Head of caudate nucleus (tissue), 42 donors: ENCODE results near the gene CPHXL2.

Source experiments
- DNase-seq, 42 donors: peaks; one replicate each; pipeline versions ENCODE4 v3.0.0 to v3.0.0-alpha.2; 2020 to 2021; ENCODE audit warnings: mixed read lengths in 7 of 42
- intact Hi-C: fragments of 100-400 bp; cut with DNase I; formaldehyde crosslinking; loops from one replicate; pipeline ENCODE4 v1.15.0; 2022

The CPHXL2 gene

DNA sequence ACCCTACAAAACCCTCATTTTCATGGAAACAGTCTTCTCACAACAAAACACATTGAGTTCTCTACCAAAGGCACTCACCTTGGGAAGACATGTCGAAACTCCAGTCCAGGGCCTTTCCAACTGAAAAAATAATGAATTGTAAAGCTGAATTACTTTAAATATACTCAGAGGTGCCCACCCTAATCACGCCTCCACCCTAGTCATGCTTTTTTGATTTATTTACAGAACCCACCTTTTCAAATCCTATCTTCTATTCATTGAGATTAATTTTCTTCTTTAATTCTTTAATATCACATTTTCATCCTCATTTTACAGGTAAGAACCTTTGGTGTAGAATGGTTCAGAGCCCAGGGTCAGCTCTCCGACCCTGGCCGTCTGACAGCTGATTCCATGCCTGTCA is at the start of gene CPHXL2:
Gene CPHXL2 (minus strand): TSS at position 101 of the 400 bp plus-strand sequence. CDS start 10 bp downstream, at position 91.
- no peak for DNase-seq
- intact Hi-C loops: no loop called here

DNA sequence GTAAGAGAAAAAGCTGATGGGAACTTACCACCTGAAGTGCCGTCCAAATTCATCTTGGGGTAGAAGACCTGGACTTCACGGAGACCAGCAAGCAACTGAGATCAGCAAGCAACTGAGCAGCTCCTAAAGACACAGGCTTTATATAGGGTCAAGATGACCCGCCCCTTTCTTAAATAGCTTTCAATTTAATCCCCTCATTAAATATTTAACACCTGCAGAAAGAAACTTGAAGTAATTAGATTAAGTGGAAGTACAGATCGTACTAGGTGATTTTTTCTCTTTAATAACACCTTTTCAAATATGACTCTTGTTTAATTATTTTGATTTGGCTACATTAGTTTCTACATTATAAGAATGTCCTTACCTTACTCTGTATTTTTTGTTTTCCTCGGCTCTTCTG is 49.6 kb upstream of the CPHXL2 start, which contains the start of gene CPHXL:
Gene CPHXL (minus strand): TSS at position 101 of the 400 bp plus-strand sequence. CDS start 48 bp downstream, at position 53.
- intact Hi-C loops: no loop called here
- DNase-seq: no peak

DNA sequence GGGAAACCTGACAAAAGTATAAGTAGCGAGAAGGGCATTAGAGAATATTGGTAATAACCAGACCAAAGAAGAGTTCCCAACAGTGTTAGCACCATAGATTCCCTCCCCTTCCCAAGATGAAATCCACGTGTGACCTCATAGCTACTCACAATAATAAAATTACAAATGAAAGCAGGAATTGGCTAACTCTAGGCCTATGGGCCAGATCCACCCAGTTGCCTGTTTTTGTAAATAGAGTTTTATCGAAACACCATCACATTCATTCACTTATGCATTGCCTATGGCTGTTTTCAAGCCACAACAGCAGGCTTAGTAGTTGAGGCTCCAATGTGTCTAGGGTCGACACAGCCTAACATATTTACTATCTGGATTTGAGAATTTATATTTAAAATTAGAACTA is 41.6 kb upstream of the CPHXL2 start:
- intact Hi-C loops: no loop called here
- no peak for DNase-seq

DNA sequence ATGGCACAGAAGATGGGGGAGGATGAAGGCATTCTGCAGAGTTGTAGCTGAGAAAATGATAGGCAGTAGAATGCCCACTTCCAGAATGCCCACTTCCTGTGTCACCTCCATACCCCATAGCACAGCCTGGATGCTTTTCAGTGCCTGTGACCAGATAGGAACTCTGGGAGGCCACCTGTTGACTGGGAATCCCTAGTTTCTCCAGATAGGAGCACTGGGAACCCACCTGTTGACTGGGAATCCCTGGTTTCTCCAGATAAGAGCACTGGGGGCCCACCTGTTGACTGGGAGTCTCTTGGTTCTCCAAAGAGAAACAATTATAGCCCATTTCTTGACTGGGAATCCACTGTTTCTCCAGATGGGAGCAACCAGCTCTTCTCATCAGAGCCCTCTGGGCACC is 37.9 kb upstream of the CPHXL2 start:
- intact Hi-C loops: no loop called here
- DNase-seq: no peak

DNA sequence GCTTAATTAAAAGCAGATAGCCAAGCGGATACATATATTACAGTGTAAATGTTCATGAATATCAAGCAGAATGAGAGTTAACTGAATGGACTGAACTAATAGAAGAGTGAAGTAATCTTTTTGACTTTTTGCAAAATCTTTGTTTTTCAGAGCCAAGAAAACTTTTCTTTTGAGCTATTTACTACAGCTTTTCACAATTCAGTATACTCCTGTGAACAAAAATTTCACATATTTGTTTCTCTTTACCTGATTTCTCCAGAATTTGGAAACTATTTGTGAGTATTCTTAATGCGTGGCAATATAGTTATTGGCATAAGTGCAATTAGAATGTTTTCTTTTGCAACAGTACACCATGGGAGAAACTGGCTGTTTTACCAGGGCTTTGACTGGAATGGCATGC is 33.5 kb upstream of the CPHXL2 start:
- DNase-seq: no peak
- intact Hi-C loops: no loop called here

DNA sequence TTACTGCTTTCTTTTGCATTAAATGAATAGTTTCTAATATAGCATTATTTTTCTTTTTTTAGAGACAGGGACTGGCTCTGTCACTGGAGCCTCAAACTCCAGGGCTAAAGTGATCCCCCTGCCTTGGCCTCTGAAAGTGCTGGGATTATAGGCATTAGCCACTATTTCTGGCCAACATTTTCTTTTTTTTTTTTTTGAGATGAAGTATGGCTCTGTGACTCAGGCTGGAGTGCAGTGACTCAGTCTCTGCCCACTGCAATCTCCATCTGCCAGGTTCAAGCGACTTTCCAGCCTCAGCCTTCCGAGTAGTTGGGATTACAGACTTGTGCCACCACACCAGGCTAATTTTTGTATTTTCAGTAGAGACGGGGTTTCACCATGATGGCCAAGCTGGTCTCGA is 26.5 kb upstream of the CPHXL2 start:
- intact Hi-C loops: no loop called here
- no peak for DNase-seq

DNA sequence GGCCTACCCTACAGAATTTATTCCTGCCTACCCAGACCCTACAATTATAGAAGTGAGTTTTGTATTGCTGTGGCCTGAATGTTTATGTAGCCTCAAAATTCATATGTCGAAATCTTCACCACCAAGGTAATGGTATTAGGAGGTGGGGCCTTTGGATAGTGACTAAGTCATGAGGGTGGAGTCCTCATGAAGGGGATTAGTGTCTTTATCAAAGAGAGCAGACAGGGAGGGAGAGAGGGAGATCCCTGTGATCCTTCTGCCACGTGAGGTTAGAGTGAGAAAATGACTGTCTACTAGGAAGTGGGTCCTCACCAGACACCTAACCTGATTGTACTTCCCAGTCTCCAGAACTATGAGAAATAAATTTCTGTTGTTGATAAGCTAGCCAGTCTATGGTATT is 25.4 kb upstream of the CPHXL2 start:
- DNase-seq: peak in 1 of 42 donors; percentile 4
- intact Hi-C loops: no loop called here

DNA sequence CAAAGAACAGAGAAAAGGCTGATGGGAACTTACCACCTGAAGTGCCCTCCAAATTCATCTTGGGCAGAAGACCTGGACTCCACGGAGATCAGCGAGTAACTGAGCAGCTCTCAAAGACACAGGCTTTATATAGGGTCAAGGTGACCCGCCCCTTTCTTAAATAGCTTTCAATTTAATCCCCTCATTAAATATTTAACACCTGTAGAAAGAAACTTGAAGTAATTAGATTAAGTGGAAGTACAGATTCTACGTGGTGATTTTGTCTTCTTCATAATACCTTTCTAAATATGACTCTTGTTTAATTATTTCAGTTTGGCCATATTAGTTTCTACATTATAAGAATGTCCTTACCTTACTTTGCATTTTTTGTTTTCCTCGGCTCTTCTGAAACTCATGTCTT is 24.6 kb upstream of the CPHXL2 start, which contains the start of gene DUXB:
Gene DUXB (minus strand): TSS at position 101 of the 400 bp plus-strand sequence. CDS start 43 bp downstream, at position 58.
- intact Hi-C loops: no loop called here
- DNase-seq: peak in 1 of 42 donors; percentile 19

DNA sequence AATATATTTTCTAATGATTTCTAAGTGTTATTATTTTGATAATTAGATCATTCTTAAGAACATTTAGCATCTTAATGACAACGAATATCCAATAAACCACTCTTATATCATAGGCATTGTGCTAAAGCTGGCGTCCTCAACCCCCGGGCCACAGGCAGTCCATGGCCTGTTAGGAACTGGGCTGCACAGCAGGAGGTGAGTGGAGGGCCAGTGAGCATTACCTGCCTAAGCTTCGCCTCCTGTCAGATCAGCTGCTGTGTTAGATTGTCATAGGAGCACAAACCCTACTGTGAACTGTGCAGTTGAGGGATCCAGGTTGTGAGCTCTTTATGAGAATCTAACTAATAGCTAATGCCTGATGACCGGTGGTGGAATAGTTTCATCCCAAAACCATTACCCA is 20.8 kb upstream of the CPHXL2 start:
- intact Hi-C loops: no loop called here

DNA sequence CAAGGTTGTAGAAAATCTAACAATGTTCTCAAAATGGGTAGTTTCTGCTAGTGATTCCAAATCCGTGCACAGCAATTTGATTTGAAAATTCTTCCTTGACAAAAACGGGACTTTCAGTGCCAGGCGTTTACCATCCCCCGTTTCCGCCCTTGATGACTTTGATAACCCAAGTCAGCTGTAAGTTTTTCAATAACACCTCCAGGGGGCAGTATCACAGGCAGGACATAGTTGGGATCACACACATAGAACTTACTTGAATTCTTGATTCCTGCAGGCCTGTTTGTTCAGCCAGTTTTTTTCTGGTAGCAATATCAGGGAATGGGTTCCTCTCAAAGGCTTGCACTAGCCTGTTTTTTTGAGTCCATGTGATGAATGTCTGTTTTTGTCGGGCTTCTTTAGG is 18.9 kb upstream of the CPHXL2 start:
- peak in 1 of 42 donors; percentile 27 for DNase-seq
- intact Hi-C loops: no loop called here

More for the DNA sequence above, 20.8 kb upstream of the CPHXL2 start:
- DNase-seq: peak in 1 of 42 donors; percentile 14

DNA sequence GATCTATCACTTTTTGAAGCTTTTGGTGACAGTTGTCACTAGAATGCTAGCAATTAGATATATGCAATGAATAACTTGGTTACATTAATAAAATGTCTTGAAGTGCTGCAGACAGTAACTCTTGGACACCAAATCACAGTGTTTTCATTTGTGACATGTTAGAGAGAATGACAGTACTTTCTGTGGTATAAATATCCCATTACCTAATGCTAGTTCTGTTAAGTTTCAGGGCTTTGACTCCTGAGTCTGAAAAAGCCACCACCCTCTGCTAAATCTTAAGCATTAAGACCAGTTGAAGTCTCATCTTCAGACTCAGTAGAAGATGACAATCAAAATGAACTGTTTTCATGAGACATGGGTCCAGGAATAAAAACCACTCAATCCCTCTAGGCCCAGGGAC is 10.6 kb upstream of the CPHXL2 start:
- no peak for DNase-seq
- intact Hi-C loops: no loop called here

DNA sequence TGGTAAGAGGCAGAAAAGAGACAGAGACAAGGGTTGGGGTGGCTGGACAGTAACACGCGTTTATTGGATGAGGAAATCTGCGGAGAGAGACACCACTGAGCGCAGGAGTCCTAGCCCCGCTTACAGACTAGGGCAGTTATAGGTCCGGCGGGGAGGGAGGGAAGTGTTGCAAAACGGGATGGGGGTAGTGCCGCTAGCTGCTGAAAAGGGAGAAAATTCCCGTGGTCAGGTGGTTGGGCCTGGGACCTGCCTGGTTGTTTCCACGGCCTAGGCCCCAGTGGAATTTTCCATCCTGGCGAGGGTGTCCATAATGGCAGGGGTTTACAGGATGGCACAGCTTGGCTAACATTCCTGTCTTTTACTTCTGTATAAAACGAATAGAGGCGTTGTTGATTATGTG is 5.5 kb upstream of the CPHXL2 start:
- DNase-seq: peak in 1 of 42 donors; percentile 27
- intact Hi-C loops: no loop called here

DNA sequence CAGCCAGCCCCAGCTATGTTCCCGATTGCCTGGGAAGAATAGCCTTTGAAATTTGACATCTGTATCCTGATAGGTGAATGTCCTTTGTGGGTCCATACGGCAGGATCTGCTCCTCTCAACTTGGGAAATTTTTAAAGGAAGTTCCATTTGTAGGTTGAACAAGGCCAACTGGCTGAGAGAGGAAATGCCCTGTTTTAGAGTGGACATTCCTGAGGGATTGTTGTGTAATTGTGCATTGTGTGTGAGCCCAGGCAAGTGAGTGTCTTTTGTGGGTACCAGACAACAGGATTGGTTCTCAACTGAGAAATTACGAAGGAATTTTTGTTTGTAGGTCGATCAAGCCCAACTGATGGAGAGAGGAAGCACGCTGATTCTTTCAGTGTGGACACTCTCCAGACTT is 2.6 kb upstream of the CPHXL2 start:
- DNase-seq: no peak
- intact Hi-C loops: no loop called here

DNA sequence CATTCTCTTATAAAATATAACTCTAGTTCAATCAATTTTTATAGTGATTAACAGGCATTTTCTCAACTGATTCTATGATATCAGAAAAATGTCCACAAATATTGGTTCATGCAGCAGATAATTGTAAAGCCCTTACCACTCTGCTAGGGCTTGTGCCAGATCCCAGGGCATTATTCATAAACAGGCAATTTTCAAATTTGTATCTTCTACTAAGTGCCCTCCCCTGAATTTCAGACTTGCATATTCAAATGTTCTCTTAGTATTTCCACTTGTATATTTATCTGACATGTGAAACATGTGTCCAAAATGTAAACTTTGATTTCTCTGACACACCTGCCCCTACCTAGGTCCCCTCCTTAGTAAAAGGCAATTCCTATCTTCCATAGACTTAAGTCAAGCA is 9.3 kb downstream of the CPHXL2 start:
- peak in 1 of 42 donors; percentile 20 for DNase-seq
- intact Hi-C loops: no loop called here

DNA sequence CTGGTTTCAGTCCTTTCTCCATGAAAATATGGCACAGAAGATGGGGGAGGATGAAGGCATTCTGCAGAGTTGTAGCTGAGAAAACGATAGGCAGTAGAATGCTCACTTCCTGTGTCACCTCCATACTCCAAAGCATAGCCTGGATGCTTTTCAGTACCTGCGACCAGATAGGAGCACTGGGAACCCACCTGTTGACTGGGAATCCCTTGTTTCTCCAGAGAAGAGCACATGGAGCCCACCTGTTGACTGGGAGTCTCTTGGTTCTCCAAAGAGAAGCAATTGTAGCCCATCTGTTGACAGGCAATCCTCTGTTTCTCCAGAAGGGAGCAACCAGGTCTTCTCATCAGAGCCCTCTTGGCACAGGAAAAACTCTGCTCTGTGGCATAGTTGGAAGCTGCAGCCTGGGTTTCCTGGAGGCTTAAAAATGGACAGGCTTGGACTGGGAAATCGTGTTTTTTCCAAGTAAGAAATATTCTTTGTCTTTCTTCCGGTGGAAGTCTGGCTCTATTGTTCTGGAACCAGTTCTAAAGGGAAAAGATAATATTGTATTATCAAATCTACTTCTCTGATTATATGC is 16.0 kb downstream of the CPHXL2 start:
- DNase-seq: peak in 8 of 42 donors; percentile 17 to 46 (median 22)
- intact Hi-C loops: no loop called here

DNA sequence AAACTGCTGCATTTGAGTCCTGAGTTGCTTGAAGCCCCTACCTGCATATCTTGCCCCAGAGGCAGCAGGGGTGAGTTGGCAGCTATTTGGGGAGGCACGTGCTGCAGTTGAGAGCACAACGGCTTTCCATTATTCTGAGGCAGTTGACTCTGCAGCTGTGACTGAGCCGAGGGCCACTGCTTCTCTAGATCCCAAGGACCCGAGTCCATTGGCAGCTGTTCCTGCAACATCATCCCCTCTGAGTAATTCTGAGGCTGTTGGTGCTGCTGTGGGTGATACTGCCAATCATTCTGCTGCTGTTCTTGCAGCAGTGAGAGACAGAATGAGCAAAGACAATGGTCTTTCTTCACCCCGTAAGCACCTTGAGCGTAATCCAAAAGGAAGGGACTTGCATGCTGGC is 16.5 kb downstream of the CPHXL2 start:
- peak in 40 of 42 donors; percentile 10 to 81 (median 61) for DNase-seq
- intact Hi-C loops: no loop called here

DNA sequence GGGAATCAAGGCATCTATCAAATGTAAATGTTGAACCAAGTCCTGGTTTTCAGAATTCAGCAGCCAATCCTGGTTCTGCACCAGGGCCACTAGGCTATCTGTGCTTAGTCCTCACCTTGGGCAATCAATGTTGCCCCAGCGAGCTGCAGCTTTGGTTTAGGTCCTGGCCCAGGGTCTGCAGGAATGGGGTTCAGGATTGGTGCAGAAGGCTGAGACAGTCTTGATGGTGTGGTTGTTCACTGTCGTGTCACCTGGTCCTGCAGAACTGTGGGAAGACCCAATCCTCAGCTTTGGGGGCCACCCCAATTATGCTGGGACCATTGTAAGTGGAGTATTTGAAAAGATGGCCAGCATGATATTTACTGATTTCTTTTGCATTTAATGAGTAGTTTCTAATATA is 18.6 kb downstream of the CPHXL2 start:
- DNase-seq: no peak
- intact Hi-C loops: no loop called here

DNA sequence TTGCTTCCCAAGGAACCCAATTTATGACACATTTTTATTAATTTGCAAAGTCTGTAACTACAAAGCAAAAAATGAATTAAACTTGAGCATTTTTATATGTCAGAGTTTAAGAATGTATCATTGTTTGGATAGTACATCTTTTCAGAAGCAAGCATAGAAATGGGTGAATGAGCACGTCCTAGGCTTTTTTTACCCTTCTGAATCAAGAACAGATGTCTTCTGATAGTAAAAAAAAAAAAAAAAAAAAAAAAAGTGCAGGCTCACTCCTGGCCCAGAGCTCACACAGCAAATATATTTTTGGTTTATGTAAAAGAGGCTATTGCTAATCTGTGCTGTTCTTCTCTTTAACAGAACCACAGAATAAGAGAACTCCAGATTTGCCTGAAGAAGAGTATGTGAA is 22.9 kb downstream of the CPHXL2 start:
- intact Hi-C loops: no loop called here

DNA sequence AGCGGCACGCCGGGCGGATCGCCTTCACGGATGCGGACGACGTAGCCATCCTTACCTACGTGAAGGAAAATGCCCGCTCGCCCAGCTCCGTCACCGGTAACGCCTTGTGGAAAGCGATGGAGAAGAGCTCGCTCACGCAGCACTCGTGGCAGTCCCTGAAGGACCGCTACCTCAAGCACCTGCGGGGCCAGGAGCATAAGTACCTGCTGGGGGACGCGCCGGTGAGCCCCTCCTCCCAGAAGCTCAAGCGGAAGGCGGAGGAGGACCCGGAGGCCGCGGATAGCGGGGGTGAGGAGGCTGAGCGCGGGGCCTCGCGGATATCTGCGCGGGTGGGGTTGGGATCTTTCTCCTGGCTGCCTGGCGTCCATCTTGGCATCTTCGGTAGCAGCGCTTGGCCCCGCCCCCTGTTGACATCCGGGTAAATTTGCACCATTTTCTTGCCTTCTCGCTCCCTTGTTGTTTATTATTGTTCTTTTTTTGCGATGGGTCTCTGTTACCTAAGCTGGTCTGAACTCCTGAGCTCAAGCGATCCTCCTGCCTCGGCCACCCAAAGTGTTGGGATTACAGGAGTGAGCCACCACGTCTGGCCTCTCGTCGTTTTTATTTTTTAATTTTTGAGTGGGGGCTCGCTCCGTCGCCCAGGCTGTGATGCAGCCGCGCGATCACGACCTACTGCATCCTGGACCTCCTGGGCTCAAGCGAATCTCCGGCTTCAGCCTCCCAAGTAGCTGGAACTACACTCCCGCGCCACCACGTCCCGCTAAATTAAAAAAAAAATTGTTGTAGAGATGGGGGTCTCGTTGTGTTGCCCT is 28.3 kb downstream of the CPHXL2 start:
- DNase-seq: peak; percentile 79 to 96 (median 89)
- intact Hi-C loops: no loop called here

More for the DNA sequence above, 22.9 kb downstream of the CPHXL2 start:
- no peak for DNase-seq

DNA sequence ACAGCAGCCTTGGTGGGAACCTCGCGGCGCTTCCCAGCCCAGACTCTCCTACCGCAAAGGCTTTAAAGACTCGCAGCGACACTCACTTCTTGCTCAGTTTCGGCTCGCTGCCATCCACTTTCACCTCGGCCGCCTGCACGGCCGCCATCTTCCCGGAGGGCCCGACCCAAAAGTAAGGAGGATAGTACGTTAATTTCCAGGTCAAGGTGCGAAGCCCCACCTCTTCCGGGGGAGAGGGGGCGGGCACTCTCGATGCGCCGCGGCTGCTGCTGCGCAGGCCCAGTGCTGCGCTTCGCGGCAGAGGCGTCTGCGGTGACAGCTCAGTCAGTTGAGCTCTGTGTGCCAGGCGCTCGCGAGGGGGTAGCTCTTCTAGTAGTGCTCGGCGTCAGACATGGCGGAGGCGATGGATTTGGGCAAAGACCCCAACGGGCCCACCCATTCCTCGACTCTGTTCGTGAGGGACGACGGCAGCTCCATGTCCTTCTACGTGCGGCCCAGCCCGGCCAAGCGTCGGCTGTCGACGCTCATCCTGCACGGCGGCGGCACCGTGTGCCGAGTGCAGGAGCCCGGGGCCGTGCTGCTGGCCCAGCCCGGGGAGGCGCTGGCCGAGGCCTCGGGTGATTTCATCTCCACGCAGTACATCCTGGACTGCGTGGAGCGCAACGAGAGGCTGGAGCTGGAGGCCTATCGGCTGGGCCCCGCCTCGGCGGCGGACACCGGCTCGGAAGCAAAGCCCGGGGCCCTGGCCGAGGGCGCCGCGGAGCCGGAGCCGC is 29.1 kb downstream of the CPHXL2 start, which contains the start of the genes KARS1 and TERF2IP:
Gene KARS1 (minus strand): TSS at position 174 of the 773 bp plus-strand sequence. CDS start 26 bp downstream, at position 148.
Gene TERF2IP (plus strand): TSS at position 282 of the 773 bp plus-strand sequence. CDS start 110 bp downstream, at position 392.
- intact Hi-C loops: no loop called here
- peak; percentile 87 to 98 (median 95) for DNase-seq
